Kidney (tissue), 14 donors: Measurements from ENCODE around the gene PIP5K1B. TPM values are rescaled to one million over a fixed set of nuclear protein-coding genes. Genes with fewer than 3 reads are reported as not detected.

ENCODE experiments used
- DNase-seq, 5 donors: peaks; one replicate each; pipeline ENCODE4 v3.0.0-alpha.2; 2013 to 2020
- FAIRE-seq: peaks from 2 replicates; lab custom pipeline; 2012; peaks lifted over from hg19 to GRCh38; lab: Jason Lieb, UNC
- H3K27ac ChIP-seq, 2 donors: one replicate each; pipeline ENCODE4 v1.7.0; 2013; ENCODE audit warnings: low read depth in 2 of 2, low read length in 2 of 2, inconsistent platforms in 1 of 2
- H3K27me3 ChIP-seq: one replicate; pipeline ENCODE4 v1.7.1; 2013; ENCODE audit warnings: low read length, inconsistent platforms; ENCODE audit not compliant: control insufficient read depth, insufficient read depth
- H3K36me3 ChIP-seq, 3 donors: one replicate each; pipeline versions ENCODE4 v1.7.0 to v1.7.1; 2013; ENCODE audit warnings: low read length in 3 of 3, control low read depth in 1 of 3, inconsistent platforms in 1 of 3; ENCODE audit not compliant: insufficient read depth in 3 of 3, control insufficient read depth in 2 of 3
- H3K4me1 ChIP-seq, 3 donors: one replicate each; pipeline versions ENCODE4 v1.7.0 to v1.7.1; 2013; ENCODE audit warnings: low read length in 3 of 3, inconsistent platforms in 1 of 3, low read depth in 1 of 3; ENCODE audit not compliant: control insufficient read depth in 2 of 3, insufficient read depth in 2 of 3
- H3K4me3 ChIP-seq, 3 donors: one replicate each; pipeline versions ENCODE4 v1.7.0 to v1.8.1; 2013; ENCODE audit warnings: low read length in 3 of 3, control low read depth in 1 of 3, inconsistent platforms in 1 of 3
- H3K9ac ChIP-seq, 3 donors: one replicate each; pipeline versions ENCODE4 v1.7.0 to v1.7.1; 2013; ENCODE audit warnings: low read length in 3 of 3, control low read depth in 1 of 3, inconsistent platforms in 1 of 3
- H3K9me3 ChIP-seq, 3 donors: one replicate each; pipeline versions ENCODE4 v1.7.0 to v1.7.1; 2013; ENCODE audit warnings: low read length in 3 of 3, control low read depth in 1 of 3, inconsistent platforms in 1 of 3; ENCODE audit not compliant: control insufficient read depth in 2 of 3, insufficient read depth in 1 of 3
- CTCF ChIP-seq: IDR thresholded peaks from 3 replicates; pipeline ENCODE4 v1.5.1; 2012; ENCODE audit warnings: mild to moderate bottlenecking, moderate library complexity, borderline replicate concordance; ENCODE audit not compliant: insufficient read depth; ENCODE audit errors: extremely low read depth
- intact Hi-C: fragments of 100-400 bp; cut with DNase I; formaldehyde crosslinking; loops from one replicate; pipeline ENCODE4 v1.11.1; 2022
- polyA plus RNA-seq: library from polyadenylated mRNA; stranded (reverse); fragments of 350-450 nt; fragmentation: Illumina TruSeq; extraction: RNeasy Lipid Tissue Mini Kit (QIAGEN cat#74804); gene quantifications from one replicate; pipeline ENCODE4 v1.2.3, GENCODE V29; 2014; ENCODE audit warnings: low read depth, low replicate concordance; ENCODE audit not compliant: insufficient read depth
- total RNA-seq: library from RNA; stranded (reverse); fragmentation: NEBNext Ultra II Directional; extraction: Animal tissue kit (Norgen Biotek cat#: 25700); gene quantifications from one replicate; pipeline ENCODE4 v1.2.1, GENCODE V29; 2021
- donor health status: control.
- donor health status: control.
- donor health status: control.
- donor health status: control.
- donor health status: control.
- donor health status: DM: yes; HTN: yes; CAD: no.
- donor health status: Normal renal cell carcinoma (clear cell type).

The PIP5K1B gene
- total and polyA plus RNA-seq, 2 donors from 2014 or later: 9.4 to 10.1 TPM

GRCh38 chr9:69034071-69034470 lies 329.0 kb downstream of the PIP5K1B start:
- intact Hi-C loops: no loop called here
- no peak overlapping the region for H3K4me3 ChIP-seq
- FAIRE-seq: no peak
- H3K4me1 ChIP-seq: peaks cover 0 to 8% (median 4%) of the 10 kb centered on the region in 3 donors
- TF ChIP-seq CTCF: no peak
- DNase-seq: no peak
- no peak overlapping the region for H3K27ac ChIP-seq
- no peaks in the 10 kb centered on the region for H3K27me3 ChIP-seq
- H3K9me3 ChIP-seq: peaks cover 0 to 4% (median 0%) of the 10 kb centered on the region in 3 donors
- H3K9ac ChIP-seq: no peak overlapping the region
- H3K36me3 ChIP-seq: no peaks in the 10 kb centered on the region

- peak; percentile 87 to 94 (median 92) for DNase-seq
- Histone ChIP-seq H3K9me3 (no peaks in the 10 kb centered on the region), H3K9ac (peak within 1 kb of the TSS; percentile 66 to 88 (median 71)), H3K36me3 (no peaks in the 10 kb centered on the region), H3K4me1 (peaks cover 0 to 8% (median 4%) of the 10 kb centered on the region in 3 donors), H3K27ac (peak within 1 kb of the TSS; percentile 47 to 69), H3K4me3 (peak within 1 kb of the TSS; percentile 86 to 94 (median 88)), H3K27me3 (no peaks in the 10 kb centered on the region)
- no peak for FAIRE-seq
- peak; percentile 96 for TF ChIP-seq CTCF
- intact Hi-C loops: no loop called here
Observed at GRCh38 chr9:69035438-69036308, 330.6 kb downstream of the PIP5K1B start, which contains the start of gene FXN. Gene FXN, plus strand, starts transcription at chr9:69035752. Its CDS starts 31 bp downstream, at chr9:69035783.

GRCh38 chr9:69036309-69036708 lies 331.3 kb downstream of the PIP5K1B start:
- Histone ChIP-seq H3K27me3 (no peaks in the 10 kb centered on the region), H3K4me3 (peak overlapping the region; percentile 86 to 94 (median 88)), H3K4me1 (peaks cover 0 to 8% (median 4%) of the 10 kb centered on the region in 3 donors), H3K27ac (peak overlapping the region; percentile 47 to 69), H3K9ac (peak overlapping the region; percentile 66 to 88 (median 71)), H3K9me3 (no peaks in the 10 kb centered on the region), H3K36me3 (no peaks in the 10 kb centered on the region)
- TF ChIP-seq CTCF: no peak
- intact Hi-C loops: no loop called here
- DNase-seq (peak in 1 of 5 donors; percentile 25), FAIRE-seq (no peak)
